Measurements from ENCODE around the gene RAD51B.
"Not testable (repeated sequence)": the region's sequence is repeated elsewhere in the genome, so short reads cannot be mapped to it uniquely, and the experiment has no call there.

Gene RAD51B

GRCh38 chr14:68404652-68405183 is 585.1 kb downstream of the RAD51B start:
- FAIRE-seq: peak; percentile 97
- no peak for DNase-seq (ENCODE audit: insufficient read length, low spot score)

- peak; percentile 97 for FAIRE-seq
- no peak for DNase-seq (ENCODE audit: insufficient read length, low spot score)
Measured at GRCh38 chr14:68405961-68406360, 586.4 kb downstream of the RAD51B start.

- FAIRE-seq: peak; percentile 95
- no peak for DNase-seq (ENCODE audit: insufficient read length, low spot score)
Measured at GRCh38 chr14:68407285-68407684, 587.7 kb downstream of the RAD51B start.

- FAIRE-seq: no peak
- no peak for DNase-seq (ENCODE audit: insufficient read length, low spot score)
Measured at GRCh38 chr14:68407825-68408224, 588.2 kb downstream of the RAD51B start.

GRCh38 chr14:68408680-68409079 is 589.1 kb downstream of the RAD51B start:
- FAIRE-seq (no peak), DNase-seq (ENCODE audit: insufficient read length, low spot score) (no peak)

GRCh38 chr14:68409387-68409786 is 589.8 kb downstream of the RAD51B start:
- no peak for FAIRE-seq
- DNase-seq (ENCODE audit: insufficient read length, low spot score): no peak

GRCh38 chr14:68412505-68413465 is 593.2 kb downstream of the RAD51B start:
- peak; percentile 84 for FAIRE-seq
- DNase-seq (ENCODE audit: insufficient read length, low spot score): no peak

GRCh38 chr14:68413509-68413908 is 593.9 kb downstream of the RAD51B start:
- FAIRE-seq (peak; percentile 49), DNase-seq (ENCODE audit: insufficient read length, low spot score) (no peak)

GRCh38 chr14:68414121-68414520 is 594.5 kb downstream of the RAD51B start:
- no peak for FAIRE-seq
- no peak for DNase-seq (ENCODE audit: insufficient read length, low spot score)

GRCh38 chr14:68416171-68416570 is 596.6 kb downstream of the RAD51B start:
- FAIRE-seq (peak; percentile 40), DNase-seq (ENCODE audit: insufficient read length, low spot score) (no peak)

GRCh38 chr14:68417009-68417650 is 597.6 kb downstream of the RAD51B start:
- DNase-seq (ENCODE audit: insufficient read length, low spot score) (no peak), FAIRE-seq (peak; percentile 94)

GRCh38 chr14:68418174-68419118 is 598.9 kb downstream of the RAD51B start:
- DNase-seq (ENCODE audit: insufficient read length, low spot score): no peak
- FAIRE-seq: peak; percentile 96

- no peak for DNase-seq (ENCODE audit: insufficient read length, low spot score)
- FAIRE-seq: no peak
Measured at GRCh38 chr14:68420350-68420749, 600.8 kb downstream of the RAD51B start.

GRCh38 chr14:68421116-68421515 is 601.5 kb downstream of the RAD51B start:
- peak; percentile 93 for FAIRE-seq
- no peak for DNase-seq (ENCODE audit: insufficient read length, low spot score)

GRCh38 chr14:68423686-68424085 is 604.1 kb downstream of the RAD51B start:
- no peak for DNase-seq (ENCODE audit: insufficient read length, low spot score)
- peak; percentile 92 for FAIRE-seq

- FAIRE-seq (peak; percentile 92), DNase-seq (ENCODE audit: insufficient read length, low spot score) (no peak)
Measured at GRCh38 chr14:68424443-68425172, 605.0 kb downstream of the RAD51B start.

- FAIRE-seq: peak; percentile 99
Measured at GRCh38 chr14:68426661-68427549, 607.3 kb downstream of the RAD51B start.

GRCh38 chr14:68427550-68427890 is 607.9 kb downstream of the RAD51B start:
- FAIRE-seq (no peak), DNase-seq (ENCODE audit: insufficient read length, low spot score) (no peak)

More at GRCh38 chr14:68426661-68427549, 607.3 kb downstream of the RAD51B start:
- no peak for DNase-seq (ENCODE audit: insufficient read length, low spot score)

- not testable (repeated sequence) for DNase-seq (ENCODE audit: insufficient read length, low spot score); FAIRE-seq
Measured at GRCh38 chr14:68428900-68429299, 609.3 kb downstream of the RAD51B start.

Data from HTR-8/SVneo (cell line).